Epithelial cell of proximal tubule (primary cell): ENCODE data around the gene MLYCD. TPM values are rescaled to one million over a fixed set of nuclear protein-coding genes. Genes with fewer than 3 reads are reported as not detected.

ENCODE experiments used
- DNase-seq: peaks from one replicate; pipeline ENCODE4 v3.0.0-alpha.2; 2011; ENCODE audit warnings: low read depth
- H3K4me3 ChIP-seq: 2 replicates; pipeline ENCODE4 v1.5.1; 2011; ENCODE audit warnings: low read depth, mild to moderate bottlenecking, low read length
- CTCF ChIP-seq: conservative IDR thresholded peaks from 2 replicates; pipeline ENCODE4 v1.5.1; 2012; ENCODE audit warnings: low read depth, mild to moderate bottlenecking, low read length
- total RNA-seq: library from RNA; depleted of rRNA; stranded (reverse); fragments of >200 nt; gene quantifications from 2 replicates; pipeline ENCODE4 v1.2.3, GENCODE V29; 2015

MLYCD gene
- total RNA-seq, 1 donor from 2014 or later, result 2.9 TPM

DNA sequence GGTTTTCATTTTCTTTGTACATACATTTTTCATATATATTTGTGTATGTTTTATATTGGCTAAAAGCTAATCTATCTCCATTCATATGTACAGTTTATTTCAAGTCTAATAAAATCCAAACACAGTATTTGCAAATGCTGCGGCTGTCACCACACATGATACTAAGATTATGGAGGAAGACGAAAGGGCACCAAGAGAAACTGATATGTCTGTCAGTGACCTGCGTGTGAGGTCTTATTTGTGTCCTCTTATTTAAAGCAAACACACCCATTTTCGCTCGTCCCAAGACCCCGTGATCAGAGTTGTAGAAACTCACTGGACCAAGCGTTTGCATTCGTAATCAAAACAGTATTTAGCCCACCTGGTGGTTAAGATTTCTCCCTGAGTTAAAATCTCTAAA is 8.2 kb downstream of the MLYCD start:
- no peak overlapping the region for H3K4me3 ChIP-seq
- no peak for TF ChIP-seq CTCF
- no peak for DNase-seq

GRCh38 chr16:83907631-83908250 is 8.8 kb downstream of the MLYCD start:
- TF ChIP-seq CTCF, result no peak
- DNase-seq, result no peak
- H3K4me3 ChIP-seq, result no peak overlapping the region

DNA sequence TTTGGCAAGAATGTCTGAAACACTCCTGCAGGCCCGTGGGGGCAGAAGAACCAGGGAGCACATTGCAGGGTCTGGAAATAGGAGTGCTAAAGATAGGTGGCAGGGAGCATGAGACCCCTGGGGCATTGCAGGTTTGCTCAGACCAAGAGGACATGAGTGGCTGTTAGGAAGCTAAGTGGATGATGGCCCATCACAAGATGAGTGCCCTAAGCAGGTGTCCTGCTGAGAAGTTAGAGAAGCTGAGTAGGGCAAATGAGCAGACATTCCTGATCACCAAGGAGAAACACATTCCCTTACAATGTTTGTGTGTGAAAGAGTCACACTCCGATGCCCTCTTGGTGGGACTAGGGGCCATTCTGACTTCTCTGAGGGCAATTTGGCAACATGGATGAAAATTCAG is 9.9 kb downstream of the MLYCD start:
- no peak overlapping the region for H3K4me3 ChIP-seq
- no peak for TF ChIP-seq CTCF

DNA sequence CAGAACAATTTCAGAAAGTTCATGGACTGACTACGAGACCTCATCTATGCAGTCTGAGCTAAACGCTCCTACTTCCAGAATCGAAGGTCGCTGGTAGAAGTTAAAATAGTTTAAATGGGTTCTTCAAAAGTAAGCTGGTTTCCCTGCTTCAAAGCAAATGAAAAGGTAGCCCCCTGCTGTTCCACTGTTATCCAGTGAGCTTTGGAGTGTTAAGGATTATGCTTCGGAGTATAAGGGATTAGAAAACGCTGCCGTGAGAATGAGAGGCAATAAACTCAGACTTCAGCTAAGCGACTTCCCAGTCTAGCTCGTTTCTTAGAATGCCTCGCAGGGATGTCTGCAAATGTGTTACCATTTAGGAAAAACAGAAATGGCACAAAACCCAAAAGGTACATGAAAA is 12.4 kb downstream of the MLYCD start:
- no peak overlapping the region for H3K4me3 ChIP-seq
- no peak for DNase-seq
- TF ChIP-seq CTCF, result no peak

More for the DNA sequence above, 9.9 kb downstream of the MLYCD start:
- no peak for DNase-seq

DNA sequence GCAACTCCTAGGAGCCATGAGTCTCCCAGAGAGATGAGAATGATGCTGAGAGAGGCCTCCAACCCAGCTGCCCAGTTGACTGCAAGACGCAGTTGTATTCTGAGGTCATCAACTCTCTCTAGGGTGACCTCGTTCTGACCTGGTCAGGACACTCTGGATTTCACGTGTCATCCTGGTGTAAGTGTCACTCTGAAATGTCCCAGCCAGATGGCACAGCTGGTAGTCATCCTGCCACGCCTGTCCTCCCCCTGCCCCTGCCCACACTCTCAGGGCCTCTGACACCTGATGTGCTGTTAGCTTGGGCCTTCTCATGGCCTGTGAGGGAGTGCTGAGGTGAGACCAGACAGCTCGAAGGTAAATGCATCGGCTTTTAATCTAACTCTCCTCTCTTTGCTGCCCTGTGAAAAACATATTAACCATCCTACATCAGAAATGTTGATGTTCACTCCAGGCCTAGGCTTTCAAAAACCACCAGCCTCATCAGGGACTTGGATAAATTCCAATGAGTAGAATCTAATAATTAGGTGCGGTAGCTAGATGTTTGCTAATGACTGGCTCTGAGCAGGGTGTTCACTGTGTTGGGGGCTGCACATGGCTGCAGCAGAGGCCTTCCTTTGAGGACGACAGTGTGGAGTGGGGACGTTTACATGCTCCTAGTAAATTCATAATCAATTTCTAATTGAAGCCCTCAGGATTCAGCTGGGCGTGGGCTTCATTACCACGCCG is 13.8 kb downstream of the MLYCD start:
- TF ChIP-seq CTCF, result no peak
- no peak for DNase-seq
- no peak overlapping the region for H3K4me3 ChIP-seq

- DNase-seq, result no peak
- no peak for TF ChIP-seq CTCF
Observed at GRCh38 chr16:83913245-83913633, 14.3 kb downstream of the MLYCD start.

More at GRCh38 chr16:83913245-83913633, 14.3 kb downstream of the MLYCD start:
- H3K4me3 ChIP-seq, result no peak overlapping the region
